Kidney epithelial cell (primary cell): Measurements from ENCODE around the gene MORN1. TPM values are rescaled to one million over a fixed set of nuclear protein-coding genes. Genes with fewer than 3 reads are reported as not detected.

Source experiments
- DNase-seq: peaks from one replicate; pipeline ENCODE4 v3.0.0-alpha.2; 2010; ENCODE audit warnings: low read depth
- H3K27me3 ChIP-seq: 2 replicates; pipeline ENCODE4 v1.6.0; 2011; ENCODE audit warnings: low read length; ENCODE audit not compliant: control insufficient read depth, insufficient read depth
- H3K36me3 ChIP-seq: 2 replicates; pipeline ENCODE4 v1.5.1; 2011; ENCODE audit warnings: low read length; ENCODE audit not compliant: control insufficient read depth, insufficient read depth
- H3K4me3 ChIP-seq: 2 replicates; pipeline ENCODE4 v1.5.1; 2011; ENCODE audit warnings: low read depth, mild to moderate bottlenecking, control low read depth, low read length
- total RNA-seq: library from RNA; depleted of rRNA; stranded (reverse); fragments of >200 nt; gene quantifications from 2 replicates; pipeline ENCODE4 v1.2.3, GENCODE V29; 2015
- TF ChIP-seq, protein P1 (sequence below): IDR thresholded peaks from 2 replicates; pipeline ENCODE4 v1.5.1; 2011; ENCODE audit warnings: mild to moderate bottlenecking, moderate library complexity, low read length, control low read depth, inconsistent platforms; ENCODE audit not compliant: insufficient read depth, poor library complexity, severe bottlenecking

The MORN1 gene
- total RNA-seq, 1 donor from 2014 or later: 8.4 TPM

DNA sequence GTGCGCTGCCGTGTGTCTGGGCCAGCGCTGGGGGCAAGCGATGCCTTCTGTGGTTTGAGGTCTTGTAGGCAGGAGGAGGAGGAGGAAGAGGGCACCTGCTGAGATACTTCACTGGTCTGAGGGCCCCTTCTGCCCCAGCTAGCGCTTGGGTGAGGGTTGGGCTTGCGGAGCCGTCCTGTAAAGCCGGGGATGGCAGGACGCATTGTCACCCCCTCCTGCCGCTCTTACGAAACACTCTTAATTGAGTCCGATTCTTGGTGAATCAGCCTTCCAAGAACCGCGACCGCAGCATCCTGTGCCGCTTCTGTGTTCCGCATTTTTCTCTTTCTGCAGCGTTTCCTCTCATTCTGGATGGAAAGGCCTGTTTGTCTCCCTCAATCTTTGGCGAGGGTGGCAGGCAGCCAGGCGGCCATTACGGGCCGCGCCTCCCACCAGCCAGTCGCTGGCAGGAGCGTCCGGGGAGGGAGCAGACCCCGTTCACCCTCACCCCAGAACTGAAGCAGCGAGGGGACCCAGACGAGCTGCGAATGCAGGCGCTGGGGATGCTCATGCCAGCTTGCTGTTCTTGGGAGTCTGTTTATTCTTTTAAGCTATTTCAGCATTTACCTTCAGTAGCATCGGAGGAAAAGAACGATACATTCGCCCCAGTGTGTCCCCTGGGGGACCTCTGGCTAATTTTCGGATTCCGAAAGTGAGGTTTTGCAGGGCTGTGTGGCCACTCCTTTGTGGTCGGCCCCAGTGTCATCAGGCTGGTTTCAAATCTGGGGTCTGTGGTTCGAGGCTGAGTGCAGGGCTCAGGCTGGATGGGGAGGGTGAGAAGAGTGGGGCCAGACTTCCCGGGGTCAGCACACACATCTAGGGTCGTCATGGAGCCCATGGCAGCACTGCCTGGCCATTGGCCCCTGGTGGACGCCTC lies 100.5 kb downstream of the MORN1 start:
- Histone ChIP-seq H3K36me3 (no peaks in the 10 kb centered on the region), H3K4me3 (no peak overlapping the region), H3K27me3 (no peaks in the 10 kb centered on the region)
- peak; percentile 57 for DNase-seq
- TF ChIP-seq, protein P1, sequence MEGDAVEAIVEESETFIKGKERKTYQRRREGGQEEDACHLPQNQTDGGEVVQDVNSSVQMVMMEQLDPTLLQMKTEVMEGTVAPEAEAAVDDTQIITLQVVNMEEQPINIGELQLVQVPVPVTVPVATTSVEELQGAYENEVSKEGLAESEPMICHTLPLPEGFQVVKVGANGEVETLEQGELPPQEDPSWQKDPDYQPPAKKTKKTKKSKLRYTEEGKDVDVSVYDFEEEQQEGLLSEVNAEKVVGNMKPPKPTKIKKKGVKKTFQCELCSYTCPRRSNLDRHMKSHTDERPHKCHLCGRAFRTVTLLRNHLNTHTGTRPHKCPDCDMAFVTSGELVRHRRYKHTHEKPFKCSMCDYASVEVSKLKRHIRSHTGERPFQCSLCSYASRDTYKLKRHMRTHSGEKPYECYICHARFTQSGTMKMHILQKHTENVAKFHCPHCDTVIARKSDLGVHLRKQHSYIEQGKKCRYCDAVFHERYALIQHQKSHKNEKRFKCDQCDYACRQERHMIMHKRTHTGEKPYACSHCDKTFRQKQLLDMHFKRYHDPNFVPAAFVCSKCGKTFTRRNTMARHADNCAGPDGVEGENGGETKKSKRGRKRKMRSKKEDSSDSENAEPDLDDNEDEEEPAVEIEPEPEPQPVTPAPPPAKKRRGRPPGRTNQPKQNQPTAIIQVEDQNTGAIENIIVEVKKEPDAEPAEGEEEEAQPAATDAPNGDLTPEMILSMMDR: no peak

DNA sequence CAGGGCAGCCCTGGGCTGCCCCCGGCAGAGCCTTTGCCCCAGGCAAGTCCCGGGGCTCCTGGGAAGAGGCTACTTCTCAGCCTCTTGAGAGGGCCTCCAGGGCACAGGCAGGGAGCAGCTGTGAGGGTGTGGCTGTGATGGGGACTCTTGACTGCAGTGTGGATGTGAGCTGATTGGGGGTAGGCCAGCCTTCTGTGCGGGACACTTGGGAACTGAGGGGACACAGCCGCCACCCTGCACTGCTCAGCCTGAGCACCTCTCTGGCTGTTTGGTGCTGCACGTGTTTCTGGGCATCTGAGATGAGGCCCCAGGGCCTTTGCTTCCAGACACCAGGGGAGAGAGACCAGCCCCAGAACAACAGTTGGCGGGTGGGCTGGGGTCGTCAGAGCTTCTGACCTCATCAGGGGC lies 101.2 kb downstream of the MORN1 start:
- DNase-seq: no peak

DNA sequence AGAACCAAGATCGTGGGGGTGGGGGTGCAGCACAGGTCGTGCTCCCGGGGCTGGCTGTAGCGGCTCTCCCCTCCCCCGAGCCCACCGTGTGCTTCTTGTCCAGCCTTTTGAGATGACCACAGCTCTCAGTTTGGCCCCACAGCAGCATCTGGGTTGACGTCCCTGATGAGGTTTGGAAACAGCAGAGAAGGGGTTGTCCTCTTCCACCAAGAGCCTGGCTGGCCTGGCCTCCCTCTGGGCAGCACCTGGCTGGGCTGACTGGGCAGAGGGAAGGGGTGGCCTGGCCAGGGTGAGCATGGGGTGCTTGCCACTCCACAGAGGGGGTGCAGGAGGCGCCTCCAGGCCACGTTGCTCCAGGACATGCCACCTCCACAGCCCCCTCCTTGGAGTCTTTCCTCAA lies 101.7 kb downstream of the MORN1 start:
- no peak overlapping the region for H3K4me3 ChIP-seq
- H3K36me3 ChIP-seq: no peaks in the 10 kb centered on the region
- TF ChIP-seq, protein P1: no peak
- no peak for DNase-seq
- no peaks in the 10 kb centered on the region for H3K27me3 ChIP-seq

More for the DNA sequence above, 101.2 kb downstream of the MORN1 start:
- no peaks in the 10 kb centered on the region for H3K36me3 ChIP-seq
- no peaks in the 10 kb centered on the region for H3K27me3 ChIP-seq
- no peak overlapping the region for H3K4me3 ChIP-seq
- TF ChIP-seq, protein P1: no peak

DNA sequence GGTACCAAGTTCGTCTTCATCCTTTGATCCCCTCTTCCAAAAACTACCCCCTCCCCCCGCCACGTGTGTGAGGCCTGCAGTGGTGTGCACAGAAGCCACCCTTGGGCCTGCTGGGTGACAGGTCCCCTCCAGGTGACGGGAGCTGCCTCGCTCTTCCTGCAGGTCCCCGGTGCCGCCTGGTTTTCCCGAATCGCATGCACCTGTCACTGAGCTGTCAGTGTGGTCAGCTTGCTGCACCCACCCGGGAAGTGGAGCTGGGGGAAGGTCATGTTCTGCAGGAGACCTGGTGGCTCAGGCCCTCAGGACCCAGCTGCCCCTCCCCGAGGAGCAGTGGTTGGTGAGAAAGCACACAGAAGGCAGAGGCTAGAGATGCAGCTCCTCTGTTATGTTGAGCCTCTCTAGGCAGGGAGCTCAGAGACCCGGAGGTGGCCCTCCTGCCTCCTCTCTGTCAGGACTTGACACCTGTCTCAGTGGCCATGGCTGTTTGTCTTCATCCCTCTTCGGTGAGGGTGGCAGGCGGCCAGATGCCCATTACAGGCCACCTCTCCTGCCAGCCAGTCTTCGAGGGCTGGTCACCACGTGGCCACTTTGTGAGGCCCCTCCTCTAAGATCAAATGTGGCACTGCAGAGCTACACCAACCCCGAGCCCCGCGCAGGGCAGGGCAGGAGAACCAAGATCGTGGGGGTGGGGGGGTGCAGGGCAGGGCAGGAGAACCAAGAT lies 102.4 kb downstream of the MORN1 start:
- TF ChIP-seq, protein P1: no peak
- Histone ChIP-seq H3K27me3 (no peaks in the 10 kb centered on the region), H3K36me3 (no peaks in the 10 kb centered on the region), H3K4me3 (no peak overlapping the region)
- DNase-seq: no peak

DNA sequence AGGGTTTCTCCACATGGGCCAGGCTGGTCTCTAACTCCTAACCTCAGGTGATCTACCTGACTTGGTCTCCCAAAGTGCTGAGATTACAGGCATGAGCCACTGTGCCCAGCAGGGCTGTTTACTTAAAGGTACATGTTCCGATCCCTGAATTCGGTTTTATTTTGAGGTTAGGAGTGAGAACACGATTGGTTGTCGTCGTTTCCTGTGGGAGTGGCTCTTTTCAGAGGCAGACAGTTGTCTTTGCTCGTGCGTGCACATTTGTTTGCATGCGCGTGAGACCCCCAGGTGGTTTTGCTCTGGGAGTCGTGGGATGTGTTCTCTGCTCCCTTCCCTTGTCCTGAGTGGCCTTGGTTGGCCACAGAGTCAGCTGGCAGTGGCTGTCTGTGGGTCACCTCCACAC lies 103.0 kb downstream of the MORN1 start:
- no peaks in the 10 kb centered on the region for H3K27me3 ChIP-seq
- no peak for DNase-seq
- H3K36me3 ChIP-seq: no peaks in the 10 kb centered on the region
- no peak overlapping the region for H3K4me3 ChIP-seq
- TF ChIP-seq, protein P1: no peak
